NCI-H146 treated with DMSO at 0.1 percent for 48 hours (cell line): ENCODE data around the gene PAEP.

ENCODE experiments used
- DNase-seq: peaks from one replicate; lab custom pipeline; 2025; ENCODE audit not compliant: unreplicated experiment; lab: John Stamatoyannopoulos, UW

PAEP gene

DNA sequence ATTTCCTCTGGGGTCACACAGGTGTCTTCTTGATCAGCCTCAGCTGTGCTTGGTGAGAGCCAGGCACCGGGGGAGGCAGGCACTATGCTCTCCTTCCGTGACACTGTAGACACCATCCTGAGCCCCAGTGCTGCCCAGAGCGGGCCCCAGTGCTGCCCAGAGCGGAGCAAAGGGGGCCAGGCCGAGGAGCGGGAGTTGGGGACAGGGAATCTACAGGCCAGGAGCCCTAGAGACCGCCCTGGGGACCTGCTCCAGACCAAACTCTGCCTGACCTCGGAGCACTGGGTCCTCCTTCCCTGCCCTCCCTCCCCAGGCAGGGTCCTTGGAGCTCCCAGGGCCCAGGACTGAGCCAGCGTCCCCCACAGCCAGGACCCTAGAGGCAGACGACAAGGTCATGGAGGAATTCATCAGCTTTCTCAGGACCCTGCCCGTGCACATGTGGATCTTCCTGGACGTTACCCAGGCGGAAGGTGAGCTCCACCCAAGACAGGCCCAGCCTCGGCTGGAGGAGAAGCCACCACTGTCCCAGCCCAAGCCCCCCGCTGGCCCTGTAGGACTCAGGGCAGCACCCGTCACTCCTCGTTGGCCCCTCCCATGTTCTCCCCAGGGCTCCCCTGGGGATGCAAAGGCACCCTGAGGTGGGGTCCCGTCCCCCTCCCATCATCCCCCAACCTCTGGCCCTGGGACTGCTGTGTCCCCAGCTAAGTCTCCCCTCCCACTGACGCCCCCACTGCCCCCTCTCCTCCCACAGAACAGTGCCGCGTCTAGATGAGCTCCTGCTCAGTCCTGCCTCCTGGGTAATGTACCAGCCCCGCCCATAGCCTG, 30.2 kb downstream of the PAEP start:
- DNase-seq, result no peak

DNA sequence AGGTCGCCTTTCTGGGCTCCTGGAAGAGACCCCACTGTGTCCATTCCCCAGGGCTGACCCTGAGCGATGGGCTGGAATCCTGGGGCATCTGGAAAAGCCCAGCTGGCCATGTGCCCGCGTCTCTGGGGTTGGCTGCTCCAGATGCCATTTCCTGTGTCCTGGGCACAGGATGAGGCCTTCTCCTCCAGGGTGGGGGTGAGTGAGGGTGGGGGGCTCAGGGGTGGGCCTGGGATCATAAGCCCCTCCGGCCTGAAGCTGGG, 30.7 kb downstream of the PAEP start:
- no peak for DNase-seq

DNA sequence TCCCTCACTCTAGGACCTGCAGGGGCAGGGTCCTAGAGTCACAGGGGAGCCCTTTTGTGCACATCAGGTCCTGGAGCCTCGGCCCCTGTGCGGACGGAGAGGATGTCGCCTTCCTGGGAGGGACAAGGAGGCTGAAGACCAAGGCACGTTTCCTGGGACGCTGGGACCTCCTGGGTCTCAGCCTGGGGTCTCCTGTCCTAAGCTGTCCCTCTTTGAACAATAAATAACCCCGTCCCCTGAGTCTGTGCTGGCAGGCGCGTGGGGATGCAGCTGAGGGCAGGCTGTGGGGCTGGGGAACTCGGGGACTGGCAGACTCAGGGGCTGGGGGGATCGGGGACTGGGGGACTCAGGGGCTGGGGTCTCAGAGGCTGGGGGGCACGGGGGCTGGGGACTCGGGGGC, 31.1 kb downstream of the PAEP start:
- DNase-seq, result no peak

DNA sequence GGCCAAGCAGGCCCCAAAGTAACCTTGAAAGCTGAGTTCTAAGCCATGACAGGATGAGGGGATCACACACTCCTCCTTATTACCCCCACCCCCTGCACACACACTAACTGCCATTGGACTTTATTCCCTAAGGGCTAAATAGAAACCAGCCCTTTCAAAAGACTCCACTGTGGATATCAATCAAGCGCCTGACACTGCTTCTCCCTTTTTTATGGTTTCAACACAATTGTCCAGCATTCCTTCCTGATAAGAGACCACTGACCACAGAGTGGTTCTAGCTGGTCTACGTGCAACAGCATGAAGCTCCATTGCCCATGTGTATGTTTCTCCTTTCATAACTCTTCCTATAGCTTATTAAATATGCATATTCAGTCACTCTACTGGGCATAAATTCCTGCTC, 34.7 kb downstream of the PAEP start:
- no peak for DNase-seq

DNA sequence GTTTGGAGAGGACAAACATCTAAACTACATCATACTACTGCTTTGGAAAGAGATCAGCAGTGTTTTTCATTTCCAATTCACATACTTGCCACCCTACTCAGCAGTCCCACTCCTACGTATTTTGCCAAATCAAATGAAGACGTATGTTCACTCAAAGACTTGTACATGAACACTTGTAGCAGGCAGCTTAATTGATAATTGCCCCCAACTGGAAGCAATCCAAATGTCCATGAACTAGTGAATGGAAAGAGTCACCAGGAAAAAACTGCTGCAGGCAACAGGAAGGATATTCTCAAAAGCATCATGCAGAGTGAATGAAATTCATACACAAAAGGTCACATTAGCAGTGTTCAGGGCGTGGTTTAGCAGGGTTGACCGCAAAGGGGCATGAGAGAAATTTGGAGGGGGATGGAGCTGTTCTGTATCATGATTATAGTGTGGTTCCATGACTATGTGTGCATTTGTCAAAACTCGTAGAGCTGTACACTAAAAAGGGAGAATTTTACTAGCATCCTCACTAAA, 38.8 kb downstream of the PAEP start:
- no peak for DNase-seq

DNA sequence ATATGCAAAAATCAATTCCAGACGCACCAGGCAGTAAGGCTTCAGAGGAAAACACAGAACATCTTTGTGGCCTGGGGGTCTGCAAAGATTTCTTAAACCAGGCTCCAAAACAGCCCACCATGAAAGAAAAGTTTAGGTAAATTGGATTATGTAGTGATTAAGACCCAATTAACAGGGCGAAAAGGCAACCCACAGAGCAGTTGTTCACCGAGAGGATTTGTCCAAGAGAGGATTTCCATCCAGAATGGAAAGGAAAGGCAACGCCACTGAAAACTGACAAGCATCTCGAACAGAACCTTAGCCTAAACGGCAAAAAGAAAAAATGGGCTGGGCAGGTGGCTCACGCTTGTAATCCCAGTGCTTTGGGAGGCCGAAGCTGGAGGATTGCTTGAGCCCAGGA, 40.4 kb downstream of the PAEP start:
- DNase-seq, result no peak

DNA sequence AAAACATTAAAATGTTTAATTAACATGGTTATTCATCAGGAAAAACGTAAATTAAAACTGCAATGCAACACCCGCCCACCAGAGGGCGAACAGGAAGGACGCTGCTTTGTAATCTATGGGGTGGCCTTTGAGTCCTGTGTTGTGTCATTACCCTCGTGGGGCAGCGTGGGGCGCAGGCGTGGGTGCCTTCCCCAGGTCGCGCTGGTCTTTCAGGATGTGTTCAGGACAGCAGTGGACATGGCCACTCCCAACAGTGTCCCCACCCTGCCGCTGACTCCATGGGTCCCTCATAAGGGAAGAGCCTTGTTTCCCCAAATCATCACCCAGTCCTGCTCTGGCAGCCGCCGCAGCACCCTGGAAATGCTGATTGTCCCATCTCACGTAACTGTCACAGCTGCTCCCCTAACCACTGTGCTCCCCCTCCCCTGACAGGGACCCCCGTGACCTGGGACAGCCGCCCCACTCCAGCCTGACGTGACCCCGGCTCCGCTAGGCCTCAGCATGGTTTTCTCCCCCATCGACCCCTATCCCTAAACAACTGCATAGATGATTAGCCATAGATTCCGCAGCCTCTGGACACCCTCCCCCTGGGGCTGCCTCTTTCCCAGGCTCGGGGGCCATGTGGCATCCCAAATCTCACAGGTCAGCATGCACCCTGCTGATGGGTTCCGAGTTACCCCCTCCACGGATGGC, 41.4 kb downstream of the PAEP start:
- DNase-seq, result no peak

DNA sequence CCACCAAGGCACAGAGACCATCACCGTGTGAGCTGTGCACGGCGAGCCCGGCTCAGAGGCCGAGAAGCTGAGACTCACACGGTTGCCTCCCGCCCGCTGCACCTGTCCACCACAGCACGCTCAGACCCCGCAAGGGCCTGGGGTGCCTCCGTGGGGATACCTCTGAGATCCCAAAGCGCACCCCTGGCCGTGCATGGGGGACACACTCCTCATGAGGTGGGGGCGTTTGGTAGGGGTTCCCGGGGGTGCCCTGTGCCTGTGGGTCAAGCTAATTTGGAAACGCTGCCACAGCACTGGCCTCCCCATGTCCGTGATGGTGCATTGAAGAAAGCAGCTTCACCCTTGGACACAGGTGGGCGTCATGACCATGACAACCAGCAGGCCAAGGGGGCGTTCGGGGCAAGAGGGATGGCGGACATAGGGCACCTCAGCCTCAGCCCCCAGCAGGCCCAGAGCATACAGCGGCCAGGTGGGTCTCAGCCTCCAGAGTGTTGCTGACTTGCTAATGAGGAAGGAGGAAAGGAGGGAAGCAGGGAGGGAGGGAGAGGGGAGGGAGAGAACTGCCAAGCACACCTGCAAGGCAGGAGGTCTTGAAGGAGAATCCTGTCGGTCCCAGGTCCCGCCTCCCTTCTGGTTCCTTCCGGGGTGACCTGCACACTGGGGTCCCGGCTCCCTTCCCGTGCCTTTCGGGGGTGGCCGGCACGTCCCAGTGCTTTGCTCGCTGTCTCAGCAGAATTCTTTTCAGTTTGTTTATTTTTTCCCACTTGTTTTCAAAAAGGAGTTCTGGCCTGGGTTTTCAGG, 43.1 kb downstream of the PAEP start:
- DNase-seq, result no peak

DNA sequence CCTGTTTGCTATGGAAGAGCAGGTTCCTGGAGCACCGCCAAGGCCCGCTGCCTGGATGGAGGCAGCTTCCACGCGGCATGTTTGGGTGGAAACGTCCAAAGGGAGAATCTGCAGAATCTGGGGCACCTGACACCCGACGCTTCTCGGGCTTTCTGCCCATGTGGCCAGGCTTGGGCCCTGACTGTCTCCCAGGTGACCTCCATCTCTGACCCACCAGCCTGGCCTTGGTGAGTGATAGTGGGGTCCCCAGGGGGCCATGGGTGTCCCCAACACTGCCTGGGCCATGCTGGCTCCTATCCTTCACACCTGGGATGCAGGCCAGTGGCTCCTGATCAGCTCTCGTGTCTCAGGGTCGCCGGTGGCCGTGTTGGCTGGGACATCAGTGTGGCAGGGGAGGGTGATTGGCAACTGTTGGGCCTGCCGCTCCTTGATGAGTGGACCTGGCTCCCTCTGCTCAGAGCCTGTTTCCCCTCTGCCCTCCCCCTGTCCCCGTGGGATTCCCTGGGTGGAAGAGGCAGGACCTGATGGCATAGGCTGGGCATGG, 43.8 kb downstream of the PAEP start:
- no peak for DNase-seq

DNA sequence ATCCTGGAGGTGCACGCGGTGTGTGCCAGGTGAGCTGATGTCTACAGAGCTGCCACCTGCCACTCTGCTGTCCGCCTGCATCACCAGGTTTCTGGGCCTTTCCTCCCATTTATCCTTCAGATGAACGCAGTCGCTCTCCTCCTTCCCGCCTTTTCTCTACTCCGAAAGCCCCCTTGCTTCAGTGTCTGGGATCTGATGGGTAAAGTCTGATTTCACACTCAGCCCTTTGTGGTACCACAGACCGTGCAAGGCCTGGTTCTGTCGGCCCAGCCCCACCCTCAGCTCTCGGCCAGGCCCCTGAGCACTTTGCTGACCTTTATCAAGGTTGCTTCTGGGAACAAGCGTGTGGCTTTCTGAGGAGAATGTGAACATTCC, 45.3 kb downstream of the PAEP start:
- DNase-seq, result no peak

DNA sequence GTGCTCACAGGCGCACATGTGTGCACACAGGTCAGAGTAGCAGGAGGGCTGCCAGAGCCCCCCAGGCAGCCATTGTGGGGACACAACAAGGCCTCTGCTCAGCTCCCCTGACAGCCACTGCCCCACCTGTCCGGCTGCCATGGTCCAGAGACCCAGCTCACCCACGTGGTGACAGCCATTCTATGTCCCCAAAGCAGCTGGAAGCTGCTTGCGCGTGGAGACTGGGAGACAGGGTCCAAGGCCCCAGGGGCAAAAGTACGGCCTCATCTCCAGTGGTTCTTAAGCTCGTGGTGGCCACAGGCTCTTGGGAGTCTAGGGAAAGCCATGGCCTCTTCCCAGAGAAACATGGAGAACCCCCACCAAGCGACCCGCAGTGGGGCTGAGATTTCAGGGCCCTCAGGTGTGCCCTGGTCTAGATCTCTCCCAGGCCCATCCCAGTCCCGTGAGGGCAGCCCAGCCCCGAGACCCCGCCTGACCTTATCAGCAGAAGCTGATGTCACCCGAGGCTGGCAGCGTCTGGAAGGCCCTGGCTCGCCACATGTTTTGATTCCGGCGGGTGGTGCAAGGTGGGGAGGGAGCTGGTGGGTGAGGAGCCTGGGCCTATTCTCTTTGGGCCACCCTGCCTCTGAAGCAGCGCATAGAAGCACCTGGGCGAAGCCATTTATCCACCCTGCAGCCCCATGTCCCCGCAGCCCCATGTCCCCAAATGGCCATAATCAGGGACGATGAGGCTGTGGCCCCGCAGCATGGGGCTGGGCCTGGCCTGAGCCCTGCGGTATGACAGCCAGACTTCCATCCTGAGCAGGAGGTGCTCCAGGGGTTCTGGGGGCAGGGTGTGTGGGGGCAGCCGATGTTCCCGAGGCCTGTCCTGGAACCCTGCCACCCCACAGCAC, 46.1 kb downstream of the PAEP start:
- DNase-seq, result no peak

DNA sequence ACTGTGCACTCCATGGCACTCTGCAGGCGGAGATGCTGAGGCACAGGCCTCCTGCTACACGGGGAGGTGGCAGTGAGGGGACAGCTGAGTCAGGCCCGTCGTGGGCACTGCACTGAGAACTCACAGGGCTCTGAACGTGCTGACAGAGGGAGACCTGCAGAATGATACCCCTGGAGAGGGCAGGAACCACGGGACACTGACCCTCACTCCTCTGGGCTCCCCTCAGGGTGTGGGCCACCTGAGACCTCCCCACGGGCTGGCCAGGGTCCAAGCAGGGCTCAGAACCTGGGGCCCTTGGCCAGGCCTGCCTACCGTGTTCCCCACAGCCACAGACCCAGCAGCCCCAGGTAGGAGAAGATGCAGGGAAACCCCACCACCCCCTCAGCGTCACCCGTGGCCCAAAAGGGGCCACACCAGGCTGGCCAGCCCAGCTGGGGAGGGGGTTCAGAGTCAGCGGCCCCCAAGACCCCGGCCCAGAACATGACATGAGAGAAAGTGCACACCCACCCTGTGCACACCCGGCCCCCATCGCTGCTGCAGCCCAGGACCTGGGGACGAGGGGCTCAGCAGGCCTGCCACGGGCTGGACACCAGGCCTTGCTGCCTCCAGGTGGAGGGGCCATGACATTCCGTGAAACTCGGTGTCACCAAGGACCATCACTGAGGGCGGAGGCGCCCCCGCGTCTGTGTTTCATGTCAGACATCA, 46.9 kb downstream of the PAEP start:
- no peak for DNase-seq

DNA sequence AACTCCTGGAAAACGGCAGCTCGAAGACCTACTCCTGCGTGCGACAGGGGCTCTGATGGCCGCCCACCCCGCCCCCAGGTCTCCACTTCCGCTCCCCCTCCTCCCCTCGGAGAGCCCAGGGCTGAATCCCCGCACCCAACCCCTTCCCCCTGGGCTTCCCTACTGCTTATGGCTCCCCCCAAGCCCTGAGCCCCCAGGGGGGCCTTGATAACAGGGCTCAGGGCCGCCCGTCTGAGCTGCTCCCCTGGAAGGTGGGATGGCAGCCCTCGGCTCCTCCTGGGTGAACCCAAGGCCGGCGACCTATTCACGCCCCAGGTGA, 47.4 kb downstream of the PAEP start:
- DNase-seq, result no peak

DNA sequence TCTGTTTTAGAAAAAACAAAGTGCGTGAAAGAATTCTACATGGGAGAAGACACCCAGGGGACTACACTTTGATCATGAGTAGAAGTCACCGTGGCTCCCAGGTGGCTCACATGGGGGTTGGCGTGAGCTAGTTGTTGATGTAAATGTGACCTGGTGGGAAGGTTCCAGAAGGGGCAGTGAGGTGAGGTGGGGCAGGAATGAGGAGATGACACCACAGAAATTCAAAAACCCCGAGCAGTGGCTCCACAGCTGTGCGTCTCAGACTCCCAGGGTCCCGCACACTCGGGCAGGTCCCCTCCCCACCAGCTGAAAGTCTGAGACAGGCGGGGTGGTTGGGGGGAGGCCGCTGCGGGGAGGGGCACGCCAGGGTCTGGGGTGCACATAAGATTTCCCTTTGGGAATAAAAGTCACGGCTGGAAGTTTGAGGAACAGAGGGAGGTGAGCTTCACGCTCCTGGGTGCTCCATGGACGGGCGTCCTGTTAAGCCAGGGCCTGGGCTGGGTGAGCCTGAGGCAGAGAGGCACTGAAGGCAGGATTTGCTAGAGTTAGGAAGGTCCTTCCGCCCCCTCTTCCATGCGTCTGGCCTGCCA, 47.9 kb downstream of the PAEP start:
- DNase-seq, result no peak

DNA sequence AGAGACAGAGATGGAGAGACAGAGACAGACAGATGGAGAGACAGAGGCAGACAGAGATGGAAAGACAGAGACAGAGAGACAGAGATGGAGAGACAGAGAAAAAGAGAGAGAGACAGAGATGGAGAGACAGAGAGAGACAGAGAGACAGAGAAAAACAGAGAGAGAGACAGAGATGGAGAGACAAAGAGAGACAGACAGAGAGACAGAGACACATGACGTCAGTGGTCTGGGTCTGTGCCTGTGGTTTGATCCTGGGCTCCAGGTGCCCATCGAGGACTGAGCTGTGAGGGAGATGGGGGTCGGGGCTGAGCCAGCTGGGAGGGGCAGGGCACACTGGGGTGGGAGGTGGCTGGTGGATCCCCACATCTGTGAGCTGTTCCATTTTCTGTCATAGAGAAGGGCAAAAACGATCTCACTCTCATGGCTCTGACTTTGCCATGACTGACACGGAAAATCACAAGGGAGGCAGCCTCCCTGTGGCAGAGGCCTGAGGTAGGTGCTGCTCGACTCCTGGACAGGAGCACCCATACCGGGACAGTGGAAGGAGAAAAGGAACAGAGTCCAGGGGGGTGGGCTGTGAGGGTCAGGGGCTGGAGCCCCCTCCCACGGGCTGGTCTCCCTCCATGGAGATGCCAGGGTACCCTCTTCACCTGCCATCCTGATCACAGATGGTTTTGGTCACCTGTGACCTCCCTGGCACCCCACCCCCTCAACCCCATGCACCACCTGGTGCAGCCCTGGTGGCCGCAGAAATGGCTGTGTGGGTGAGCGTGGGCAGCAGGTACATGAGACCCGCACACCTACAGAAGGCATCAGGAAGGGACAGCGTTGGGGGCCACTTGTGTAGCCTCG, 49.0 kb downstream of the PAEP start:
- no peak for DNase-seq

DNA sequence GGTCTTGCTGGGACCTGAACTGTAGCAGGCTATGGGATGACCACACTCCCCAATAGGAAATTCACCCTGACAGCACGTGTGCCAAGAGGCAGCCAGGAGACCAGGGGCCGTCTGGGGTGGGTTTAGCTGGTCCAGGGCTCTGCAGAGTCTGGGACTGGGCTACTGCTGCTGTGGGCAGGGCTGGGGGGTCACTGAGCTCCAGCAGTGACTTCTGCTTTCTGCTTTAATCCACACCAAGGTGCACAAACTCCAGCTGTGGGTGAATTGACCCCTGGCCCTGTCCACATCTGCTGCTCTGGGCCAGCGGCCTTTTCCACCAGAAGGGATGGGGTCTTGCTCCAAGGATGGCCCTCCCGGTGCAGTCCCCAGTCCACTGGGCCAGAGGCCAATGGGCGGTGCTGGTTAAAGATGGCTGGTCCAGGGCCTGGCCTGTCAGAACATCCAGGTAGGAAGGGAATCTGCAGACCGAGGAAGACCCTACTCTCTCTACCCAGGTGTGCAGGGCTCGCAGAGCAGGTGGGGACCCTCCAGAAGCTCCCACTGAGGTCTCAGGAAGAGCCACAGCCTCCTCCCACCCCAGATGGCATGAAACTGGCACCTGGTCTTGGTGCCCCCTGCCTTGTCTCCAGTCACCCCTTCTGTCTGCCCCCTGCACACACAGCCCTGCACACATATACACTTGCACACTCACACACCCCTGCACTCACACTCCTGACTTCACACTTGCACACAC, 49.8 kb downstream of the PAEP start:
- no peak for DNase-seq

DNA sequence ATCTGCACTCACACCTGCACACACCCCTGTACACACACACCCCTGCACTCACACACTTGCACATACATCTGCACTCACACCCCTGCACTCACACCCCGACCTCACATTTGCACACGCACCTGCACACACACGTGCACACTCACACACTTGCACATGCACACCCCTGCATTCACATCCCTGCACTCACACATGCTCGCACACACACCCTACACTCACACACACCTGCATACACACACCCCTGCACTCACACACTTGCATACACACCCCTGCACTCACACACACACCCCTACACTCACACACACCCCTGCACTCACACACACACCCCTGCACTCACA, 50.3 kb downstream of the PAEP start:
- no peak for DNase-seq

DNA sequence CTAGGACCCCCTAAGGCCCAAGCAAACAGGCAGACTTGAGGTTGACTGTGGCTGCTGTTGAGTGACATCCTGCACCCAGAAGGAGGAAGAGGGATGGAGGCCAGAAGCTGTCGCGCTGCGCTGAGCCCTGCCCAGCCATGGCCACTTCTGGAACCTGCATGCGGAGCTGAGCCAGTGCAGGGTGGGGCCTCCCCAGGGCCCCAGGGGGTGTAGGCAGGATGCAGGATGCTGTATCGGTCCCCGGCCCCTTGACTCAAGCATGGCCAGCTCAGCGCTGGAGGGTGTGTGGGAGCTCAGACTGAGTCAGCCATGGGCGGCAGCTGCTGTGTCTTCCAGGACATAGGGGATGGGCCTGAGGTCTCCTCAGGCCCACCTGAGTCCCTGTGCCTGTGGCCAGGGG, 50.9 kb downstream of the PAEP start:
- DNase-seq, result no peak
